HL-60 (cell line): ENCODE data around the gene PITHD1.
A peak's percentile ranks its signal among the peaks of the same experiment; 100 is the strongest.

Experiments used
- DNase-seq, 2 experiments: peaks; one replicate each; pipeline ENCODE4 v3.0.0-alpha.2; 2010 to 2020; ENCODE audit warnings: low read depth in 1 of 2, low spot score in 1 of 2
- H3K27ac ChIP-seq: fragments of 250-450 bp; sonication (Bioruptor Pico); replicated peaks from 2 replicates; pipeline ENCODE4 v1.5.1; 2020; ENCODE audit warnings: mild to moderate bottlenecking, moderate library complexity
- H3K27me3 ChIP-seq: fragments of 250-450 bp; sonication (Bioruptor Pico); 2 replicates; pipeline ENCODE4 v1.5.1; 2021; ENCODE audit warnings: mild to moderate bottlenecking, moderate library complexity; ENCODE audit not compliant: insufficient read depth, poor library complexity, severe bottlenecking
- H3K4me3 ChIP-seq: replicated peaks from 2 replicates; pipeline ENCODE4 v1.5.1; 2011; ENCODE audit warnings: mild to moderate bottlenecking, control low read depth, low read length; ENCODE audit not compliant: insufficient read depth
- CTCF ChIP-seq: IDR thresholded peaks from one replicate; pipeline ENCODE4 v1.5.1; 2011; ENCODE audit warnings: low read length, control low read depth, inconsistent platforms; ENCODE audit not compliant: insufficient read depth
- GABPA ChIP-seq: IDR thresholded peaks from 2 replicates; pipeline ENCODE4 v1.6.1; 2012; ENCODE audit warnings: low read depth
- POLR2AphosphoS5 ChIP-seq: IDR thresholded peaks from 2 replicates; pipeline ENCODE4 v1.6.1; 2012; ENCODE audit warnings: low read depth
- REST ChIP-seq: IDR thresholded peaks from 2 replicates; pipeline ENCODE4 v1.6.1; 2012; ENCODE audit warnings: low read depth; ENCODE audit not compliant: insufficient replicate concordance
- SPI1 ChIP-seq: IDR thresholded peaks from 2 replicates; pipeline ENCODE4 v1.6.1; 2012; ENCODE audit warnings: low read depth, mild to moderate bottlenecking, borderline replicate concordance

Gene PITHD1

GRCh38 chr1:23795676-23796465 is 17.7 kb downstream of the PITHD1 start:
- TF ChIP-seq POLR2AphosphoS5 (no peak), SPI1 (no peak), GABPA (no peak), CTCF (no peak), REST (no peak)
- DNase-seq: no peak
- H3K4me3 ChIP-seq: no peak overlapping the region
- no peaks in the 10 kb centered on the region for H3K27me3 ChIP-seq
- H3K27ac ChIP-seq: no peak overlapping the region

- TF ChIP-seq POLR2AphosphoS5: 0 out of 2 replicates have a peak, but pooled peaks have one; percentile 25
- no peak for TF ChIP-seq GABPA
- TF ChIP-seq REST: no peak
- no peak for TF ChIP-seq SPI1
- Histone ChIP-seq H3K4me3 (no peak overlapping the region), H3K27ac (no peak overlapping the region), H3K27me3 (no peaks in the 10 kb centered on the region)
- DNase-seq: no peak
Observed at GRCh38 chr1:23796466-23797271, 18.5 kb downstream of the PITHD1 start.

GRCh38 chr1:23797478-23798448 is 19.5 kb downstream of the PITHD1 start:
- TF ChIP-seq CTCF (no peak), POLR2AphosphoS5 (no peak), GABPA (no peak), SPI1 (no peak), REST (no peak)
- Histone ChIP-seq H3K27ac (no peak overlapping the region), H3K4me3 (no peak overlapping the region), H3K27me3 (no peaks in the 10 kb centered on the region)
- DNase-seq: no peak
